ENCODE results near the gene CDKAL1. TPM values are rescaled to one million over a fixed set of nuclear protein-coding genes. Genes with fewer than 3 reads are reported as not detected.
A peak's percentile ranks its signal among the peaks of the same experiment; 100 is the strongest.

The CDKAL1 gene
- total RNA-seq, 1 experiment from 2014 or later, result 11.8 TPM

GRCh38 chr6:20691185-20691584, 156.9 kb downstream of the CDKAL1 start:
- H3K36me3 Mint-ChIP-seq (ENCODE audit: insufficient read depth, unreplicated experiment), result no peaks in the 10 kb centered on the region
- no peak overlapping the region for H3K27ac Mint-ChIP-seq (ENCODE audit: low read depth, unreplicated experiment)
- H3K4me1 Mint-ChIP-seq (ENCODE audit: insufficient read depth, unreplicated experiment), result peaks cover 8% of the 10 kb centered on the region
- H3K4me3 Mint-ChIP-seq (ENCODE audit: unreplicated experiment), result no peak overlapping the region
- DNase-seq (ENCODE audit: unreplicated experiment), result no peak
- H3K9me3 Mint-ChIP-seq (ENCODE audit: unreplicated experiment), result no peaks in the 10 kb centered on the region
- ChIA-PET CTCF (interaction anchor here (0.6 kb wide), 2 partner anchors 10 to 1113 kb away, joined by 3 read pairs; no protein-coding TSS in a partner anchor), POLR2A (no interaction called here)
- BruUV-seq (replicated peaks), result no TSS peak
- H3K27me3 Mint-ChIP-seq (ENCODE audit: insufficient read depth, unreplicated experiment), result no peaks in the 10 kb centered on the region
- intact Hi-C loops (cut with micrococcal nuclease), result no loop called here
- TF ChIP-seq CTCF (IDR thresholded peaks at IDR 0.05; ENCODE audit: unreplicated experiment), result no peak

GRCh38 chr6:20692023-20692422, 157.8 kb downstream of the CDKAL1 start:
- intact Hi-C loops (cut with micrococcal nuclease), result no loop called here
- H3K27ac Mint-ChIP-seq (ENCODE audit: low read depth, unreplicated experiment), result no peak overlapping the region
- H3K4me3 Mint-ChIP-seq (ENCODE audit: unreplicated experiment), result no peak overlapping the region
- no peaks in the 10 kb centered on the region for H3K9me3 Mint-ChIP-seq (ENCODE audit: unreplicated experiment)
- no peaks in the 10 kb centered on the region for H3K36me3 Mint-ChIP-seq (ENCODE audit: insufficient read depth, unreplicated experiment)
- no TSS peak for BruUV-seq (replicated peaks)
- no peak for DNase-seq (ENCODE audit: unreplicated experiment)
- no peak for TF ChIP-seq CTCF (IDR thresholded peaks at IDR 0.05; ENCODE audit: unreplicated experiment)
- peaks cover 8% of the 10 kb centered on the region for H3K4me1 Mint-ChIP-seq (ENCODE audit: insufficient read depth, unreplicated experiment)
- POLR2A ChIA-PET, result no interaction called here
- CTCF ChIA-PET, result interaction anchor here (0.6 to 0.7 kb wide), 2 partner anchors 9 to 860 kb away, joined by 3 to 4 read pairs; no protein-coding TSS in a partner anchor
- no peaks in the 10 kb centered on the region for H3K27me3 Mint-ChIP-seq (ENCODE audit: insufficient read depth, unreplicated experiment)

GRCh38 chr6:20693466-20694063, 159.3 kb downstream of the CDKAL1 start:
- peak; percentile 29 for DNase-seq (ENCODE audit: unreplicated experiment)
- Mint-ChIP-seq H3K27ac (ENCODE audit: low read depth, unreplicated experiment) (no peak overlapping the region), H3K4me1 (ENCODE audit: insufficient read depth, unreplicated experiment) (peaks cover 6% of the 10 kb centered on the region), H3K4me3 (ENCODE audit: unreplicated experiment) (no peak overlapping the region), H3K27me3 (ENCODE audit: insufficient read depth, unreplicated experiment) (no peaks in the 10 kb centered on the region), H3K9me3 (ENCODE audit: unreplicated experiment) (no peaks in the 10 kb centered on the region), H3K36me3 (ENCODE audit: insufficient read depth, unreplicated experiment) (no peaks in the 10 kb centered on the region)
- ChIA-PET CTCF (no interaction called here), POLR2A (interaction anchor here (0.5 to 0.6 kb wide), 2 partner anchors 18 to 900 kb away, joined by 3 read pairs; partner anchors contain the start of gene SOX4)
- no TSS peak for BruUV-seq (replicated peaks)
- no peak for TF ChIP-seq CTCF (IDR thresholded peaks at IDR 0.05; ENCODE audit: unreplicated experiment)
- intact Hi-C loops (cut with micrococcal nuclease), result no loop called here

- Mint-ChIP-seq H3K27me3 (ENCODE audit: insufficient read depth, unreplicated experiment) (no peaks in the 10 kb centered on the region), H3K4me1 (ENCODE audit: insufficient read depth, unreplicated experiment) (peaks cover 10% of the 10 kb centered on the region), H3K9me3 (ENCODE audit: unreplicated experiment) (no peaks in the 10 kb centered on the region), H3K4me3 (ENCODE audit: unreplicated experiment) (no peak overlapping the region), H3K36me3 (ENCODE audit: insufficient read depth, unreplicated experiment) (no peaks in the 10 kb centered on the region), H3K27ac (ENCODE audit: low read depth, unreplicated experiment) (no peak overlapping the region)
- intact Hi-C loops (cut with micrococcal nuclease), result no loop called here
- TF ChIP-seq CTCF (IDR thresholded peaks at IDR 0.05; ENCODE audit: unreplicated experiment), result no peak
- no TSS peak for BruUV-seq (replicated peaks)
- no peak for DNase-seq (ENCODE audit: unreplicated experiment)
- ChIA-PET CTCF (interaction anchor here (0.6 to 1.1 kb wide), 2 partner anchors 9 to 393 kb away, joined by 3 read pairs; no protein-coding TSS in a partner anchor), POLR2A (no interaction called here)
Measured at GRCh38 chr6:20696676-20697075, 162.4 kb downstream of the CDKAL1 start.
